GM12875 (cell line): ENCODE measurements around the gene MCRS1.

Source experiments
- H3K4me3 ChIP-seq: one replicate; pipeline ENCODE4 v1.5.1; 2011; ENCODE audit warnings: low read depth, low read length, control low read depth
- CTCF ChIP-seq: IDR thresholded peaks from 2 replicates; pipeline ENCODE4 v1.5.1; 2011; ENCODE audit warnings: low read depth, mild to moderate bottlenecking, control low read depth, inconsistent platforms, low read length, moderate library complexity, borderline replicate concordance; ENCODE audit not compliant: insufficient read depth

MCRS1 gene

DNA sequence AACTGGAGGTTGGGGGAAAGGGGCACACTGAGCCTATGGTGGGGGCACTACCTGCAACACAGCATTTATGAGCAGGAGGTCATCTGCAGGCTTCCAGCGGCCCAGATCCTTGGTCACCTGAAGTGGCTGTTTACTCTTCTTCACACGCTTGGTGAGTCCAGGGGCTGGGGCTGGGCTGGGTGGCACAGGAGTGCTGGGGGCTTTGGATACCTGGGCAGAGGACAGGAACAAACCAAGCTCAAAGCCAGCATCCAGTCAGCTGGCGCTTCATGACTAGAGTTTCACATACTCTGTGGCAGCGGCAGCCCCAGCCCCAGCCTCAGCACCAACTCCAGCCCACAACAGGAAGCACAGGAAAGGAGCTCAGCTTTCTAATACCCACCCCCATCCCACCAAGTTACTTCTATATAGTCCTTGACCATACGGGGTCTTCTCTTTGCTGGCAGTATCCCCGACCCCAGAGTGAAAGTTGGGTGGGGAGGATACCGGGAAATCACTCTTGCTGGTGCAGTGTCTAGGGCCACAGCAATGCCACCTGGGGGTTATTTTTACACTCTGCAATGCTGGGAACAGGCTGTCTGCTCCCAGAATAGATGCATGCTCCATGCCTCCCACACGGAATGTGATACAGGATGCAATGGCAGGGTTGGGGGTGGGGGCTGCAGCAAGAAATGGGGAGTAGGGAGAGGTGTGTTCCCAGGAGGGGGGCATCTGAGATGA, 3.1 kb downstream of the MCRS1 start:
- no peak for TF ChIP-seq CTCF
- H3K4me3 ChIP-seq: no peak overlapping the region

DNA sequence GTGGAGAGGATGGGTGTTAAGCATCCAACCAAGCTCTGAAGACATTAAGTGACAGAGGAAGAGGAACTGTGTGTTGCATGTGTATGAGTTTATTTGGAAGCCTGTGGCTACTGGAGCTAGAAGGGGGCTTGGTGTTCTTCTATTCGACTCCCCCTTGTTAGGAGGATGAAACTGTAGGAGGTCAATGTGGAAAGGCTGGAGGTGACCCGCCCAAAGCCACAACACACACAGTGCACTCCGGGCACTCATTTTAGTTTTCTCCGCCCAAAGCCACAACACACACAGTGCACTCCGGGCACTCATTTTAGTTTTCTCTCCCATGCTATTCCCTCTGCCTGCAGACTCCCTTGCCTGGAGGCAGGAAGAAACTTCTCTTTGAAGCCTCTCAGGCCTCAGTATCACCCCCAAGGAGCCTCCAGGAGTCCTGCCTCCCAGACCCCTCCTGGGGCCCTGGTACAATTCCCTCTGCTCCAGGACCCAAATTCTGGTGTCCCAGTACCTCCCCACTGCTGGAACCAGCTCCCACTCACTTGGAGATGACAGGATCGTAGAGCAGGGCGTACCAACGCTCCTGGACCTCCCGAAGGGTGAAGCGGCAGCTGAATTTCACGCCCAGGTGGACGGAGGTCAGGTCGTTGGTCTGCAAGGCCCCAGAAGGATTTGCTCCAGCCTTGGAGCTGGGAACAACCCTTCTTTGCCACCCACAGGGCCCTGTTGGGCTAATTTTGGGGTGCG, 3.8 kb downstream of the MCRS1 start:
- no peak overlapping the region for H3K4me3 ChIP-seq

DNA sequence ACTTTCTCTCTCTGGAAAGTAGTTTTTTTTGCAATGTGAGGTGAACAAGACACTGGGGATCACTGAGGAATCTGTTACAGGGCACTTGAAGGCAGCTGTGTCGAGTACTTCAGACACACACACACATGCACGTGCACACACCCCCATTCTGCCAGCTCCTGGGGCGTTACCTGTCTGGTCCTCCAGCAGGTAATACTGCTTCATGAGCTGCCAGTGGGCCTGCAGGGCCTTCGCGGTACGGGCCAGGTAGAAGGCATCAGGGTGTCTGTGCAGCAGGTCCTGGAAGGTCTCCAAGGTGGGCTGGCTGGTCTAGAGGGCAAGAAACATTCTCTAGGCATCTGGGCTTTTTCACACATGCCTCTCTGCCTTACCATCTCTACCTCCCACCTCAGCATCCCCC, 5.1 kb downstream of the MCRS1 start:
- no peak overlapping the region for H3K4me3 ChIP-seq
- TF ChIP-seq CTCF: no peak

More for the DNA sequence above, 3.8 kb downstream of the MCRS1 start:
- TF ChIP-seq CTCF: no peak

DNA sequence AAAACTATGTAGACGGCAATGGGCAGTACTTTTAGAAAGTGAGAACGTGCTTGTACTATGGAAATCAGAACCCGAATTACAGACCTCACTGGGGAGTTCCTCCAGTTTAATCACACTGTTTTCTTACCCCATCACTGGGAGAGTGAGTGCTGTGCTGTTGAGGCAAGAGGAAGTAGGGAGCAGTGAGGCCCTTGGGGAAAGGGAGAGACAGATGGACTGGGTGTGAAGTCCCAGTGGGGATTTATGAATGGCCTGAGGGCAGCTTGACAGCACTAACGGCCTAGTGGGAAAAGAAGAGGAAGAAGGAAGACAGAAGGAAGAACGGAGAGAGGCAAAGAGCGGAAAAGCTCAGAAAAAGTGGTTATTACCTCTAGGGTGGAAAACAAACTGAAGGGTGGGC, 5.7 kb downstream of the MCRS1 start:
- TF ChIP-seq CTCF: no peak
- no peak overlapping the region for H3K4me3 ChIP-seq

DNA sequence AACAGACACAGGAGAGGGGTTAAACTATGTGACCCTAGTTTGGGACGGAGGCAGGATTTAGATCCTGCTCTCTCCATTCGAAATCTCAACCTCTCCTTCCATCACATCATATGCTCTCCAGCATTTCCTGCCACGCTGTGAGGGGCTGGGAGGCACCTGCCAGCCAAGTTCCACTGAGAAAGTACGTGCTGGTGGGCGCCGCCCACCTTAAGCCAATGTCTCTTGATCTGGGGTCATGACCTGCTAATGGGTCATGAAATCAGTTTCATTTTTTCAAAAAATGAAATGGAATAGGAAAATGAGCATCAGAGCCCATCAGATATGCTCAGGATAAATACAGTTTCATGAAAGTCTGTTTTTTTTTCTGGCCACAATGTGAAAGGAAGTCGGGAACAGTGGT, 7.2 kb downstream of the MCRS1 start:
- TF ChIP-seq CTCF: no peak
- H3K4me3 ChIP-seq: no peak overlapping the region

DNA sequence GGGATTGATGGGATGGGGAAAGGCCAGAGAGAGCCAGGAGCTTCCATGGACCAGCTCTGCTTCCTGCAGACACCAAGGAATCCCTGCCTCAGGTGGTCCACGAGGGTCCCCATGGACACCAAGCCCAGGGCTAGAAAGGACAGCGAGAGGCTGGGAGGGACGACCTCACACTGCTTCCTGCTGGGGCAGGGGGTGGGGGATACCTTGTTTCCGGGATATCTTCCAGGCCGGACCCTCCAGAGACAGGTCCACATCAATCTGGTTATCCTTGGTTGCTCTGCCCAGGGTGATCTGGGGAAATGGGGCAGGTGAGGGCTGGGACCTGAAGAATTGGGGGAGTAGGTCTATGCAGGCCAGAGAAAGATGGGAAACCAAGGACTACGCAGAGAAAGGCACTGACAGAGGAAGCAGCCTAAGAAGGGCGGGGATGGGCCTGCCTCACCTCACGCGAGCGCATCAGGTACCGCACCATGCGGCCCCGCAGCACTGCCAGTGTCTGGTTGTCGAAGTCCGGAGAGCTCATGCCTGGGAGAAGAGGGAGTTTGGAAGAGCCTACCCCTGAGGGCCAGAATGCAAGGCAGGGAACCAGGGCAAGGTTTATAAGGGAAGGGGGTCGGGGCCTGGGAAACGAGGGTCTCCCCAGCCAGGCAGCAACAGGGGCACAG, 8.8 kb downstream of the MCRS1 start:
- no peak for TF ChIP-seq CTCF
- no peak overlapping the region for H3K4me3 ChIP-seq
